Thoracic aorta (tissue), 2 donors: ENCODE data around the gene TMTC2. TPM values are rescaled to one million over a fixed set of nuclear protein-coding genes. Genes with fewer than 3 reads are reported as not detected.

Source experiments
- ATAC-seq: fragments of 150-250 bp; one replicate; pipeline ENCODE4 v1.8.0; 2017; ENCODE audit warnings: low read depth; ENCODE audit not compliant: insufficient number of reproducible peaks, low FRiP score
- DNase-seq: peaks from one replicate; pipeline ENCODE4 v3.0.0-alpha.2; 2020; ENCODE audit warnings: low spot score
- H3K27ac ChIP-seq, 2 donors: fragments of 200-600 bp; sonication (generic); 1 replicate in 1 of 2; 2 replicates in 1 of 2; pipeline ENCODE4 v1.5.1; 2016; ENCODE audit warnings: mild to moderate bottlenecking in 2 of 2, moderate library complexity in 2 of 2
- H3K27me3 ChIP-seq: fragments of 200-600 bp; sonication (generic); replicated peaks from 2 replicates; pipeline ENCODE4 v1.6.0; 2016; ENCODE audit warnings: mild to moderate bottlenecking; ENCODE audit not compliant: insufficient read depth
- H3K36me3 ChIP-seq: fragments of 200-600 bp; sonication (generic); one replicate; pipeline ENCODE4 v1.5.1; 2016
- H3K4me1 ChIP-seq, 2 donors: fragments of 200-600 bp; sonication (generic); 1 replicate in 1 of 2; 2 replicates in 1 of 2; pipeline versions ENCODE4 v1.5.1 to v1.6.0; 2016; ENCODE audit warnings: low read depth in 2 of 2, mild to moderate bottlenecking in 1 of 2; ENCODE audit not compliant: control insufficient read depth in 1 of 2
- H3K4me3 ChIP-seq: fragments of 200-600 bp; sonication (generic); 2 replicates; pipeline ENCODE4 v1.5.1; 2016; ENCODE audit warnings: mild to moderate bottlenecking
- H3K9me3 ChIP-seq: fragments of 200-600 bp; sonication (generic); 2 replicates; pipeline ENCODE4 v1.5.1; 2016
- total RNA-seq, 2 donors: library from RNA; depleted of rRNA; stranded (reverse); fragments of >200 nt; gene quantifications; one replicate each; pipeline versions ENCODE4 v1.1.0 to v1.2.3, GENCODE V29; 2016
- TF ChIP-seq, protein P1 (sequence below): fragments of 200-600 bp; sonication (generic); IDR thresholded peaks from one replicate; pipeline ENCODE4 v1.5.1; 2019; ENCODE audit warnings: antibody characterized with exemption

Gene TMTC2
- total RNA-seq, 2 donors from 2014 or later: 2.8 to 8.6 TPM

- no peaks in the 10 kb centered on the region for H3K27me3 ChIP-seq
- H3K27ac ChIP-seq: no peak overlapping the region
- no peak for DNase-seq
- no peak for ATAC-seq
- no peaks in the 10 kb centered on the region for H3K9me3 ChIP-seq
- H3K36me3 ChIP-seq: no peaks in the 10 kb centered on the region
- no peaks in the 10 kb centered on the region for H3K4me1 ChIP-seq
- no peak overlapping the region for H3K4me3 ChIP-seq
- TF ChIP-seq, protein P1, sequence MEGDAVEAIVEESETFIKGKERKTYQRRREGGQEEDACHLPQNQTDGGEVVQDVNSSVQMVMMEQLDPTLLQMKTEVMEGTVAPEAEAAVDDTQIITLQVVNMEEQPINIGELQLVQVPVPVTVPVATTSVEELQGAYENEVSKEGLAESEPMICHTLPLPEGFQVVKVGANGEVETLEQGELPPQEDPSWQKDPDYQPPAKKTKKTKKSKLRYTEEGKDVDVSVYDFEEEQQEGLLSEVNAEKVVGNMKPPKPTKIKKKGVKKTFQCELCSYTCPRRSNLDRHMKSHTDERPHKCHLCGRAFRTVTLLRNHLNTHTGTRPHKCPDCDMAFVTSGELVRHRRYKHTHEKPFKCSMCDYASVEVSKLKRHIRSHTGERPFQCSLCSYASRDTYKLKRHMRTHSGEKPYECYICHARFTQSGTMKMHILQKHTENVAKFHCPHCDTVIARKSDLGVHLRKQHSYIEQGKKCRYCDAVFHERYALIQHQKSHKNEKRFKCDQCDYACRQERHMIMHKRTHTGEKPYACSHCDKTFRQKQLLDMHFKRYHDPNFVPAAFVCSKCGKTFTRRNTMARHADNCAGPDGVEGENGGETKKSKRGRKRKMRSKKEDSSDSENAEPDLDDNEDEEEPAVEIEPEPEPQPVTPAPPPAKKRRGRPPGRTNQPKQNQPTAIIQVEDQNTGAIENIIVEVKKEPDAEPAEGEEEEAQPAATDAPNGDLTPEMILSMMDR: no peak
Observed at GRCh38 chr12:82818271-82819035, 131.7 kb downstream of the TMTC2 start.

GRCh38 chr12:82826505-82826904 lies 139.8 kb downstream of the TMTC2 start:
- TF ChIP-seq, protein P1: no peak
- Histone ChIP-seq H3K4me1 (no peaks in the 10 kb centered on the region), H3K36me3 (no peaks in the 10 kb centered on the region), H3K27me3 (no peaks in the 10 kb centered on the region), H3K4me3 (no peak overlapping the region), H3K27ac (no peak overlapping the region), H3K9me3 (no peaks in the 10 kb centered on the region)
- no peak for ATAC-seq
- DNase-seq: no peak

DNA sequence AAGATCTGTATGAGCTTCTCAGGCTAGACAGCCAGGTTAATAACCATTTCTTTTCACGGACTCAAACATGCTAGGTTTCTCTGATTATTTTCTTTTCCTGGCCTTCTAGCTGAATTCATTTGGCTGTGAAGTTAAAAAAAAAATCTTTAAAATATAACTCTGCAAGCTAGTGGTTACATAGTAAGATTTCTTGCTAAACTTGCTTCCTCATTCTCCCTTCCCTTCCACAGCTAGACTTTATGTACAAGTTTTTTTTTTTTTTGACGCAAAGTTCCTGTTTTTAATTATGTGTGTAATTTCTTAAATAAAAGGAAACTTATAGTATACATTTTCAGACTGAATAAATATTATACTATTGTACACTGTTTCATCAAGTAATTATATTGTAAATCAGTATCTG lies 145.4 kb downstream of the TMTC2 start:
- no peak for DNase-seq

DNA sequence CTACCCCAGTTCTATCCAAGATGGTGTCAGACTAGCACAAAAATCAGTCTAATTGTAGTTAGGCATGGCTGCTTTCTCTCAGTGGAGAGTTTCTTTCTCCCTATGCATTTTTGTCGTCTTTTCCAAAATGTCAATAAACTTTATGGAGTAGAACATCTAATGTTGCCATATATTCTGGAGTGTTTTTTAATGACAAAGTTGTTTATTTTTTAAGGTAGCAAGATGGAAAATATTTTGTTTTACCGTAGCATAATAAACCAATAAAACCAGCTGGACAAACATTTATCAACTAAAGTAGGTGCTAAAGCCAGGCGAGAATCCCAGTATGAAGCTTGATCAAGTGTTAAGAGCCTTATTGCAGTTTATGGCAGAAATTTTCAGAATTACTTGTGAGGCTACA lies 146.3 kb downstream of the TMTC2 start:
- no peaks in the 10 kb centered on the region for H3K36me3 ChIP-seq
- DNase-seq (no peak), ATAC-seq (no peak)
- no peaks in the 10 kb centered on the region for H3K9me3 ChIP-seq
- H3K4me1 ChIP-seq: no peaks in the 10 kb centered on the region
- no peak overlapping the region for H3K4me3 ChIP-seq
- TF ChIP-seq, protein P1: no peak
- no peak overlapping the region for H3K27ac ChIP-seq
- no peaks in the 10 kb centered on the region for H3K27me3 ChIP-seq

More for the DNA sequence above, 145.4 kb downstream of the TMTC2 start:
- ATAC-seq: no peak
- Histone ChIP-seq H3K27me3 (no peaks in the 10 kb centered on the region), H3K27ac (no peak overlapping the region), H3K4me1 (no peaks in the 10 kb centered on the region), H3K9me3 (no peaks in the 10 kb centered on the region), H3K4me3 (no peak overlapping the region), H3K36me3 (no peaks in the 10 kb centered on the region)
- TF ChIP-seq, protein P1: no peak

- ATAC-seq: no peak
Observed at GRCh38 chr12:82833481-82833880, 146.8 kb downstream of the TMTC2 start.

More at GRCh38 chr12:82833481-82833880, 146.8 kb downstream of the TMTC2 start:
- DNase-seq: no peak
- Histone ChIP-seq H3K4me3 (no peak overlapping the region), H3K27me3 (no peaks in the 10 kb centered on the region), H3K9me3 (no peaks in the 10 kb centered on the region), H3K27ac (no peak overlapping the region), H3K36me3 (no peaks in the 10 kb centered on the region), H3K4me1 (no peaks in the 10 kb centered on the region)
- TF ChIP-seq, protein P1: no peak
